K562 (cell line): Measurements from ENCODE around the gene DCN. TPM values are rescaled to one million over a fixed set of nuclear protein-coding genes. Genes with fewer than 3 reads are reported as not detected.
"Not testable (repeated sequence)": the region's sequence is repeated elsewhere in the genome, so short reads cannot be mapped to it uniquely, and the experiment has no call there.

Experiments
- ATAC-seq: fragments of 200-7000 bp; cut with Tn5 transposase; 3 replicates; pipeline ENCODE4 v1.9.1; 2020; ENCODE audit warnings: moderate library complexity
- BruUV-seq: library from RNA; stranded (reverse); fragments of 400-500 nt; replicated peaks from 2 replicates; lab custom pipeline; 2021; lab: Mats Ljungman, UMichigan
- CTCF ChIA-PET: fragments of 300-600 bp; formaldehyde crosslinking; extraction: SDS; loops from one replicate; lab custom pipeline; 2021; ENCODE audit warnings: low intra/inter-chr PET ratio; lab: Yijun Ruan, JAX
- POLR2A ChIA-PET: fragments of 300-600, 350-650 bp; sonication (Branson Sonifier 250); formaldehyde crosslinking; extraction: SDS; loops from one replicate; lab custom pipeline; 2021; ENCODE audit warnings: antibody characterized with exemption, inconsistent platforms; lab: Yijun Ruan, JAX
- DNase-seq, 4 experiments: peaks; one replicate each; pipeline versions ENCODE4 v3.0.0 to v3.0.0-alpha.2; 2011 to 2018; ENCODE audit warnings: low spot score in 3 of 4, mixed read lengths in 3 of 4; ENCODE audit errors: extremely low read depth in 1 of 4
- FAIRE-seq: peaks from 2 replicates; lab custom pipeline; 2011; peaks lifted over from hg19 to GRCh38; lab: Jason Lieb, UNC
- H2AFZ ChIP-seq: 2 replicates; pipeline ENCODE4 v1.6.0; 2011; ENCODE audit warnings: low read depth, low read length, control low read depth, inconsistent platforms
- H3K27ac ChIP-seq: fragments of 200-600 bp; 3 replicates; pipeline ENCODE4 v1.8.0; 2011; ENCODE audit warnings: low read depth, mild to moderate bottlenecking, control low read depth, inconsistent platforms, low read length, moderate library complexity, mixed read lengths; ENCODE audit errors: extremely low read depth
- H3K27me3 ChIP-seq, 2 experiments: fragments of 300-600 bp in 1 of 2; 2 replicates in 1 of 2; 3 replicates in 1 of 2; pipeline versions ENCODE4 v1.6.0 to v1.8.0; 2011; ENCODE audit warnings: inconsistent platforms in 2 of 2, low read length in 2 of 2, mild to moderate bottlenecking in 1 of 2, mixed read lengths in 1 of 2, moderate library complexity in 1 of 2; ENCODE audit not compliant: control insufficient read depth in 2 of 2, insufficient read depth in 2 of 2
- H3K36me3 ChIP-seq: fragments of 300-600 bp; 3 replicates; pipeline ENCODE4 v1.8.0; 2011; ENCODE audit warnings: mild to moderate bottlenecking, low read length, inconsistent platforms; ENCODE audit not compliant: control insufficient read depth, insufficient read depth
- H3K4me1 ChIP-seq, 2 experiments: fragments of 200-600 bp in 1 of 2; replicated peaks in 1 of 2; 2 replicates in 1 of 2; 3 replicates in 1 of 2; pipeline versions ENCODE4 v1.5.1 to v1.8.0; 2011; ENCODE audit warnings: inconsistent platforms in 2 of 2, low read length in 2 of 2, mild to moderate bottlenecking in 1 of 2, mixed read lengths in 1 of 2, moderate library complexity in 1 of 2; ENCODE audit not compliant: control insufficient read depth in 2 of 2, insufficient read depth in 2 of 2
- H3K4me2 ChIP-seq: 2 replicates; pipeline ENCODE4 v1.6.1; 2011; ENCODE audit warnings: low read length, control low read depth, inconsistent platforms, mixed read lengths; ENCODE audit not compliant: insufficient read depth
- H3K4me3 ChIP-seq: fragments of 200-600 bp; sonication (generic), shearing (Covaris generic); 2 replicates; pipeline ENCODE4 v1.5.1; 2016; ENCODE audit warnings: control low read depth, inconsistent platforms
- H3K79me2 ChIP-seq: fragments of 200-600 bp; 3 replicates; pipeline ENCODE4 v1.8.0; 2011; ENCODE audit warnings: low read length, inconsistent platforms; ENCODE audit not compliant: control insufficient read depth, insufficient read depth
- H3K9ac ChIP-seq, 2 experiments: 2 replicates each; pipeline versions ENCODE4 v1.6.0 to v1.6.1; 2011; ENCODE audit warnings: low read depth in 2 of 2, low read length in 2 of 2, control low read depth in 1 of 2, inconsistent platforms in 1 of 2, mild to moderate bottlenecking in 1 of 2, mixed read lengths in 1 of 2; ENCODE audit not compliant: insufficient read depth in 1 of 2
- H3K9me1 ChIP-seq: one replicate; pipeline ENCODE4 v1.6.0; 2011; ENCODE audit warnings: inconsistent platforms, mild to moderate bottlenecking, low read length, moderate library complexity; ENCODE audit not compliant: control insufficient read depth, insufficient read depth
- H3K9me3 ChIP-seq: replicated peaks from 2 replicates; pipeline ENCODE4 v1.5.1; 2011; ENCODE audit warnings: low read depth, low read length, inconsistent platforms; ENCODE audit not compliant: control insufficient read depth, insufficient read depth
- H4K20me1 ChIP-seq: replicated peaks from 2 replicates; pipeline ENCODE4 v1.6.1; 2011; ENCODE audit warnings: low read length, inconsistent platforms, mixed read lengths; ENCODE audit not compliant: control insufficient read depth, insufficient read depth
- BACH1 ChIP-seq: fragments of 200-800 bp; sonication (Bioruptor generic); IDR thresholded peaks from 2 replicates; pipeline ENCODE4 v1.6.1; 2016; ENCODE audit warnings: missing genetic modification characterization, missing compliant biosample characterization
- EWSR1 ChIP-seq: fragments of 450-650 bp; IDR thresholded peaks from 2 replicates; pipeline ENCODE4 v1.6.1; 2018; ENCODE audit warnings: borderline replicate concordance, mild to moderate bottlenecking, low read depth, moderate library complexity; ENCODE audit not compliant: partially characterized antibody
- HMG20B ChIP-seq: fragments of 250-450 bp; sonication (Bioruptor Pico); IDR thresholded peaks from 2 replicates; pipeline ENCODE4 v1.5.0; 2021; ENCODE audit warnings: mild to moderate bottlenecking
- MAX ChIP-seq: sonication (generic); formaldehyde crosslinking; IDR thresholded peaks from 2 replicates; pipeline ENCODE4 v1.9.0; 2022; ENCODE audit warnings: mild to moderate bottlenecking, missing genetic modification reagents
- POLR2A ChIP-seq: fragments of 450-650 bp; conservative IDR thresholded peaks from 2 replicates; pipeline ENCODE4 v1.6.1; 2016
- TCF7L2 ChIP-seq: fragments of 150-350 bp; IDR thresholded peaks from 2 replicates; pipeline ENCODE4 v1.6.1; 2016; ENCODE audit warnings: low read depth, mild to moderate bottlenecking, low read length, moderate library complexity
- ZFX ChIP-seq: sonication (generic); formaldehyde crosslinking; IDR thresholded peaks from 2 replicates; pipeline ENCODE4 v1.8.0; 2022; ENCODE audit warnings: mild to moderate bottlenecking, missing genetic modification reagents, moderate library complexity
- ZNF133 ChIP-seq: fragments of 250-450 bp; sonication (Bioruptor Pico); IDR thresholded peaks from 2 replicates; pipeline ENCODE4 v1.4.0; 2020; ENCODE audit warnings: mild to moderate bottlenecking
- ZNF274 ChIP-seq: IDR thresholded peaks from 2 replicates; pipeline ENCODE4 v1.6.1; 2011; ENCODE audit warnings: low read depth, mild to moderate bottlenecking, low read length, moderate library complexity, borderline replicate concordance
- ZNF778 ChIP-seq: fragments of 450-650 bp; formaldehyde crosslinking; IDR thresholded peaks from 2 replicates; pipeline ENCODE4 v1.4.0; 2020; ENCODE audit warnings: mild to moderate bottlenecking, moderate library complexity
- in situ Hi-C: fragments of 300-500 bp; cut with MboI; formaldehyde crosslinking; loops from 4 replicates; pipeline ENCODE4 v1.15.0; 2018; ENCODE audit warnings: inconsistent platforms, mixed read lengths
- intact Hi-C: fragments of 100-400 bp; cut with micrococcal nuclease; formaldehyde crosslinking; loops from 2 replicates; pipeline ENCODE4 v1.14.2; 2022
- polyA plus RNA-seq, 8 experiments: library from polyadenylated mRNA; depleted of rRNA in 4 of 8; stranded (reverse) in 5 of 8; unstranded in 3 of 8; fragments of >200 nt; fragmentation: Nextera tagmentation in 2 of 8; fragmentation: Illumina TruSeq in 1 of 8; extraction: Ambion mirVana in 2 of 8; extraction: Trizol in 1 of 8; gene quantifications; 2 replicates each; pipeline versions ENCODE4 v1.2.1 to v1.2.3, GENCODE V29; 2011 to 2014; ENCODE audit warnings: inconsistent platforms in 1 of 8, missing spikeins in 1 of 8
- total RNA-seq, 7 experiments: library from RNA; depleted of rRNA in 6 of 7; stranded (reverse); fragments of >200 nt in 6 of 7; fragmentation: Illumina TruSeq in 2 of 7; extraction: Trizol in 2 of 7; gene quantifications; 2 replicates each; pipeline versions ENCODE4 v1.2.1 to v1.2.3, GENCODE V29; 2011 to 2021; ENCODE audit warnings: low replicate concordance in 1 of 7

DCN gene
- total and polyA plus RNA-seq, 9 of the 15 experiments (the other 6 are each of a cell fraction or from before 2014, with no cell fraction given), result 0.08 to 2.4 (median 0.31) TPM; not detected in 1

- TF ChIP-seq ZNF274 (no peak), ZNF133 (CRISPR knock-in tag) (no peak), TCF7L2 (no peak), EWSR1 (no peak), MAX (no peak), ZFX (CRISPR knock-in tag) (no peak), BACH1 (tag) (no peak), ZNF778 (no peak), HMG20B (CRISPR knock-in tag) (no peak), POLR2A (no peak)
- TF ChIP-seq, all 486 proteins: peak for 0
Observed at GRCh38 chr12:91210144-91210543, 27.5 kb upstream of the DCN start (continued).

GRCh38 chr12:91207301-91207700 is 24.7 kb upstream of the DCN start:
- H3K27me3 ChIP-seq, H3K4me1 ChIP-seq, H4K20me1 ChIP-seq, in situ Hi-C loops, CTCF ChIA-PET, H3K79me2 ChIP-seq, H3K4me3 ChIP-seq, H3K9me3 ChIP-seq, DNase-seq, H3K4me2 ChIP-seq, POLR2A ChIA-PET, H3K36me3 ChIP-seq, H3K9ac ChIP-seq, H2AFZ ChIP-seq, H3K27ac ChIP-seq, ATAC-seq, BruUV-seq, H3K9me1 ChIP-seq, intact Hi-C loops, FAIRE-seq: not testable (repeated sequence)
